ENCODE measurements around the gene MID1.

Gene MID1

GRCh38 chrX:10620121-10620699 is at the start of gene MID1:
Gene MID1 (minus strand): TSS chrX:10620585. CDS start chrX:10567547, 53,038 bp downstream.
- Mint-ChIP-seq H3K27ac (peak within 1 kb of the TSS; percentile 31), H3K27me3 (peaks cover 28 to 34% of the 10 kb centered on the region in 2 donors), H3K4me1 (peaks cover 9 to 17% of the 10 kb centered on the region in 2 donors), H3K9me3 (no peaks in the 10 kb centered on the region), H3K36me3 (no peaks in the 10 kb centered on the region), H3K4me3 (peak within 1 kb of the TSS; percentile 77 to 85)
- ATAC-seq (replicated peaks) (peak; percentile 52 to 55), DNase-seq (no peak)

- no peaks in the 10 kb centered on the region for H3K4me1 Mint-ChIP-seq
- H3K36me3 Mint-ChIP-seq, result no peaks in the 10 kb centered on the region
- no peak overlapping the region for H3K27ac Mint-ChIP-seq
- H3K9me3 Mint-ChIP-seq, result no peaks in the 10 kb centered on the region
- no peak for DNase-seq
- peaks cover 0 to 12% of the 10 kb centered on the region in 2 donors for H3K27me3 Mint-ChIP-seq
- H3K4me3 Mint-ChIP-seq, result no peak overlapping the region
- no peak for ATAC-seq (replicated peaks)
These were observed 46.8 kb upstream of the MID1 start for GRCh38 chrX:10667143-10667542.

- Mint-ChIP-seq H3K4me1 (no peaks in the 10 kb centered on the region), H3K4me3 (no peak overlapping the region), H3K36me3 (no peaks in the 10 kb centered on the region), H3K27ac (no peak overlapping the region), H3K27me3 (peaks cover 0 to 4% of the 10 kb centered on the region in 2 donors), H3K9me3 (no peaks in the 10 kb centered on the region)
- ATAC-seq (replicated peaks) (no peak), DNase-seq (no peak)
These were observed 45.7 kb upstream of the MID1 start for GRCh38 chrX:10666102-10666501.

GRCh38 chrX:10665681-10666080 is 45.3 kb upstream of the MID1 start:
- Mint-ChIP-seq H3K4me1 (no peaks in the 10 kb centered on the region), H3K4me3 (no peak overlapping the region), H3K27me3 (peaks cover 0 to 3% of the 10 kb centered on the region in 2 donors), H3K36me3 (no peaks in the 10 kb centered on the region), H3K27ac (no peak overlapping the region), H3K9me3 (no peaks in the 10 kb centered on the region)
- ATAC-seq (replicated peaks) (no peak), DNase-seq (no peak)

GRCh38 chrX:10660171-10660570 is 39.8 kb upstream of the MID1 start:
- Mint-ChIP-seq H3K4me3 (no peak overlapping the region), H3K36me3 (no peaks in the 10 kb centered on the region), H3K27ac (no peak overlapping the region), H3K4me1 (no peaks in the 10 kb centered on the region), H3K9me3 (peaks cover 0 to 2% of the 10 kb centered on the region in 2 donors), H3K27me3 (peaks cover 0 to 3% of the 10 kb centered on the region in 2 donors)
- no peak for ATAC-seq (replicated peaks)
- no peak for DNase-seq

GRCh38 chrX:10656214-10656613 is 35.8 kb upstream of the MID1 start:
- no peaks in the 10 kb centered on the region for H3K36me3 Mint-ChIP-seq
- H3K9me3 Mint-ChIP-seq, result peaks cover 2% of the 10 kb centered on the region in 2 donors
- peaks cover 0 to 11% of the 10 kb centered on the region in 2 donors for H3K27me3 Mint-ChIP-seq
- H3K4me3 Mint-ChIP-seq, result no peak overlapping the region
- H3K27ac Mint-ChIP-seq, result no peak overlapping the region
- no peaks in the 10 kb centered on the region for H3K4me1 Mint-ChIP-seq
- ATAC-seq (replicated peaks) (no peak), DNase-seq (no peak)

GRCh38 chrX:10654960-10655359 is 34.6 kb upstream of the MID1 start:
- ATAC-seq (replicated peaks) (no peak), DNase-seq (no peak)
- Mint-ChIP-seq H3K4me1 (no peaks in the 10 kb centered on the region), H3K9me3 (peaks cover 2% of the 10 kb centered on the region in 2 donors), H3K4me3 (no peak overlapping the region), H3K36me3 (no peaks in the 10 kb centered on the region), H3K27me3 (peaks cover 9 to 20% of the 10 kb centered on the region in 2 donors), H3K27ac (no peak overlapping the region)

- H3K27ac Mint-ChIP-seq, result no peak overlapping the region
- DNase-seq (no peak), ATAC-seq (replicated peaks) (no peak)
- H3K27me3 Mint-ChIP-seq, result peaks cover 9 to 20% of the 10 kb centered on the region in 2 donors
- H3K36me3 Mint-ChIP-seq, result no peaks in the 10 kb centered on the region
- H3K4me3 Mint-ChIP-seq, result no peak overlapping the region
- no peaks in the 10 kb centered on the region for H3K4me1 Mint-ChIP-seq
- H3K9me3 Mint-ChIP-seq, result peaks cover 2% of the 10 kb centered on the region in 2 donors
These were observed 32.9 kb upstream of the MID1 start for GRCh38 chrX:10653302-10653701.

GRCh38 chrX:10649265-10649664 is 28.9 kb upstream of the MID1 start:
- no peaks in the 10 kb centered on the region for H3K9me3 Mint-ChIP-seq
- H3K36me3 Mint-ChIP-seq, result no peaks in the 10 kb centered on the region
- ATAC-seq (replicated peaks) (no peak), DNase-seq (no peak)
- H3K27ac Mint-ChIP-seq, result no peak overlapping the region
- H3K4me1 Mint-ChIP-seq, result no peaks in the 10 kb centered on the region
- H3K27me3 Mint-ChIP-seq, result peaks cover 15 to 19% of the 10 kb centered on the region in 2 donors
- no peak overlapping the region for H3K4me3 Mint-ChIP-seq

- no peaks in the 10 kb centered on the region for H3K4me1 Mint-ChIP-seq
- H3K27me3 Mint-ChIP-seq, result peaks cover 15 to 19% of the 10 kb centered on the region in 2 donors
- H3K36me3 Mint-ChIP-seq, result no peaks in the 10 kb centered on the region
- no peak for DNase-seq
- no peaks in the 10 kb centered on the region for H3K9me3 Mint-ChIP-seq
- ATAC-seq (replicated peaks), result no peak
- no peak overlapping the region for H3K27ac Mint-ChIP-seq
- no peak overlapping the region for H3K4me3 Mint-ChIP-seq
These were observed 28.2 kb upstream of the MID1 start for GRCh38 chrX:10648614-10649013.

- H3K4me3 Mint-ChIP-seq, result no peak overlapping the region
These were observed 16.5 kb upstream of the MID1 start for GRCh38 chrX:10636851-10637250.

GRCh38 chrX:10636337-10636736 is 16.0 kb upstream of the MID1 start:
- Mint-ChIP-seq H3K36me3 (peaks cover 0 to 2% of the 10 kb centered on the region in 2 donors), H3K4me3 (no peak overlapping the region), H3K27ac (no peak overlapping the region), H3K4me1 (no peaks in the 10 kb centered on the region), H3K9me3 (no peaks in the 10 kb centered on the region), H3K27me3 (peaks cover 4 to 8% of the 10 kb centered on the region in 2 donors)
- no peak for DNase-seq
- no peak for ATAC-seq (replicated peaks)

More at GRCh38 chrX:10636851-10637250, 16.5 kb upstream of the MID1 start:
- Mint-ChIP-seq H3K27me3 (peaks cover 4 to 8% of the 10 kb centered on the region in 2 donors), H3K36me3 (peaks cover 0 to 2% of the 10 kb centered on the region in 2 donors), H3K4me1 (no peaks in the 10 kb centered on the region), H3K27ac (no peak overlapping the region), H3K9me3 (no peaks in the 10 kb centered on the region)
- DNase-seq (no peak), ATAC-seq (replicated peaks) (no peak)

GRCh38 chrX:10634392-10635161 is 14.2 kb upstream of the MID1 start:
- Mint-ChIP-seq H3K4me1 (no peaks in the 10 kb centered on the region), H3K9me3 (no peaks in the 10 kb centered on the region), H3K36me3 (peaks cover 0 to 2% of the 10 kb centered on the region in 2 donors), H3K27me3 (peaks cover 10 to 19% of the 10 kb centered on the region in 2 donors), H3K4me3 (no peak overlapping the region), H3K27ac (no peak overlapping the region)
- DNase-seq, result no peak
- no peak for ATAC-seq (replicated peaks)

GRCh38 chrX:10633722-10634121 is 13.3 kb upstream of the MID1 start:
- no peak for ATAC-seq (replicated peaks)
- no peaks in the 10 kb centered on the region for H3K36me3 Mint-ChIP-seq
- H3K4me3 Mint-ChIP-seq, result no peak overlapping the region
- no peaks in the 10 kb centered on the region for H3K4me1 Mint-ChIP-seq
- H3K27me3 Mint-ChIP-seq, result peaks cover 10 to 11% of the 10 kb centered on the region in 2 donors
- H3K9me3 Mint-ChIP-seq, result no peaks in the 10 kb centered on the region
- DNase-seq, result no peak
- H3K27ac Mint-ChIP-seq, result no peak overlapping the region

All from stimulated activated naive B cell treated with anti-CD40 and anti-IgM and Interleukin-4, amounts not matched to agents 10 μg/mL and 1 μg/mL and 100 μg/mL, for 72 hours (primary cell).